Measurements from ENCODE around the gene ATP8A2.

The ATP8A2 gene

DNA sequence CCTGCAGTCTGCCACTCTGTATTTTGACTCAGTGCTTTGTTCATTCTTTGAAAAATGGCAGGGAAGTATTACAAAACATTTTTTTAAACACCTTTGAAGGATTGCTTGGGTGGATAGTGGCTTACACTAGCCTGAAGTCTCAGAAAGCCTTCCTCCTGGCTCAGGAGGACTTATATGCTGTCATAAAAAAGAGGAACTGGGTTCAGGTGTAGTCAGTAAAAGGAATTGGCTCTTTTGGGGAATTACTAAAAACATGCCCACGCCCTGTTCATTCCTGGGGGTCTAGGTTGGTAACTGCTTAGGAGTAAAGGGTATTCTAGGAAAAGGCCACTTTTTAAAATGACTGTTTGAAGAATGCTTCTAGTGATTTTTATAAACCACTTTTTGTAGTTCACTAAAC is 493.2 kb downstream of the ATP8A2 start:
- DNase-seq: no peak

DNA sequence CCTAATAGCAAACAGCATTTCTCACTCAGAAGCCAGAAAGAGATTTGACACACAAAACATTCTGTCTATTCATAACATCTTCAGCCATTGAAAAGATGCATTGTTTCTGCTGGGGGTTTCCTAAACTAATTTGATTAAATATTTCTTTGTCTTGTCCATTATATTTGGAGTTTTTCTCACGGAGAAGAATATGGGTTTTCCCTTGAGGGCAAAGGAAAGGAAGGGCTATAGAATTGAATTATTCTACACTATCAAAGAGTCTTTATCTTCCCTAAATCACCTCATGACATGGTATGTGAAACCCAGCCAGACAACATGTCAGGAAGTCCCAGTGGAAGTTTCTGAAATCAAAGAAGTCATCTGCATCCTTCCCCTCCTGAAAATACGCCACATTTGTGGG is 493.6 kb downstream of the ATP8A2 start:
- no peak for DNase-seq

DNA sequence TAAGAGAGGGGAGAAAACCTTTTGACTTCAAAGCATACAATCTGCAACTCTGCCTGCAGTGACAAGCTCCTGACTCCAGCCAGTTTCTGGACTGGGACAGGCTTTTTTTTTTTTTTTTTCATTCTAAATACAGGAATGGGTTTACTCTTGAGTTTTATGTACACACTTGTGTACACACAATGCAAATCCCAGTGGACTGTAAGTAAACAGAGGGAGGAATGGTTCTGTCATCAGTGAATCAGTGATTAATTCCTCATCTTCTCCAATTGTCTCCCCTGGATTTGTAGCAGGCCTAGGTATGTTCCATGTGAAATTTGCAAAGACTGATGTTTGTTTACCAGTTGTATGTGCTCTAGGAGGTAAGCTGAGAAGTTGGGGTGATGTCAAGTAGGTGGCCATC is 495.3 kb downstream of the ATP8A2 start:
- no peak for DNase-seq

DNA sequence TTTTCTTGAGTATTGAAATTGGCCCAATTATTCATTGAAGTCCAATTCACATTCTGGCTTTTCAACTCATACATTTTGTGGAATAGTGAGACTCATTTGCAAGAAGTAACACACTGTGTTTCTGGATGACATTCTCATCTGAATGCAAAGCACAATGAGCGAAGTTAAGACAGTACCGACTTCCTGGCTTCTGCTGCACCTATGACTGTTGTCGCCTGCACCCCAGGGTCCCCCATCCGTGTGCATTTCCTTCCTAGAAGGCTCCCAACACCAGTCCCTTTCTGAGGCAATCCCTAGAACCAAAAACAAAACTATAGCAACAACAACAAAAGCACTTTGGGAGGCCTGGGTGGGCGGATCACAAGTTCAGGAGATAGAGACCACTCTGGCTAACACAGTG is 496.7 kb downstream of the ATP8A2 start:
- DNase-seq: no peak

DNA sequence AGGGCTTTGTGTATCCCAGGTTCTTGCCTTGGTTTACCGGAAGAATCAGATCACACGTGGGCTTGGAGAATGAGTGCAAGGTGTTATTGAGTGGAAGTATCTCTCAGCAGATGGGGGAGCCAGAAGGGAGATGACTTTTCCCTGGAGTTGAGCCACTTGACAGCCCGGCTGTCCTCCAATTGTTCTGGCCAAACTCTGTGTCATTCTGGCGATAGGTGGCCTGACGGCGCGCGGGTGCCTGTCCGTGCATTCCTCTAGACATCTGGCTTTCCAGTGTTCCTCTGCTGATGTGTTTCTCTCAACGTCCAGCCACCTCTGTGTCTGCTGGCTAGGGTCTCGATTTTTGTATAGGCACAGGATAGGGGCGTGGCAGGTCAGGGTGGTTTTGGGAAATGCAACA is 498.2 kb downstream of the ATP8A2 start:
- DNase-seq: no peak

DNA sequence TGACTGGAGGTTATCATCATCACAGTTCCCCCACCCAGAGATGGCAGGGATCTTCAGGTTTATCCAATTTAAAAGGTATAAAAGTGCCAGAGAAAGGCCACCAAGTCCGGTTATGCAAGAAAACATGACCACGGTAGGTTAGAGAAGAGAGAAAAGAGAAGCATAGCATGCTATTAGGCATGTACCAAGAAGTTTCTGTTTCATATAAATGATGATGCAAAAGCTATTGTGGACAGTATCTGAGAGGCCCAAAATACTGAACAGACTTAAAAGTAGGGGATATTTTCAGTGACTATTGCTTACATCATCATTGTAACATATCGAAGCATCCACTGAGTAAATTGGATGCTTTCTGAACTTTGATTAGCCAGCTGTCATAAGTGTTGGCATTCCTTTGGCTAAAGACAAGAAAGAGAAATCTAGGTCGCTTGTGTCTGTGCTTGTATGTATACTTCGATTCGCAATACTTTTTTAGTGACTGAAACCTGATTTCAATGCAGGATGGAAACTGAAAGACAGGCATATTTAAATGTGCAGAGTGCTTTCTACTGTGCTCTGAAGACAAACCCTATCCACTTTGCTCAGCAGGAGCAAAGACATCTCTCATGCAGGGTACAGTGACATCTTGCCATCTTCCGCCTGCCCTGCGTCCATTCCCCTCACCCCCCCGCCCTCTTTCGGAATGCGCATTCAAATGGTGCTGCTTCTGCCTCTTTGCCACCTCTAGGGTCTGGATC is 499.8 kb downstream of the ATP8A2 start:
- no peak for DNase-seq

DNA sequence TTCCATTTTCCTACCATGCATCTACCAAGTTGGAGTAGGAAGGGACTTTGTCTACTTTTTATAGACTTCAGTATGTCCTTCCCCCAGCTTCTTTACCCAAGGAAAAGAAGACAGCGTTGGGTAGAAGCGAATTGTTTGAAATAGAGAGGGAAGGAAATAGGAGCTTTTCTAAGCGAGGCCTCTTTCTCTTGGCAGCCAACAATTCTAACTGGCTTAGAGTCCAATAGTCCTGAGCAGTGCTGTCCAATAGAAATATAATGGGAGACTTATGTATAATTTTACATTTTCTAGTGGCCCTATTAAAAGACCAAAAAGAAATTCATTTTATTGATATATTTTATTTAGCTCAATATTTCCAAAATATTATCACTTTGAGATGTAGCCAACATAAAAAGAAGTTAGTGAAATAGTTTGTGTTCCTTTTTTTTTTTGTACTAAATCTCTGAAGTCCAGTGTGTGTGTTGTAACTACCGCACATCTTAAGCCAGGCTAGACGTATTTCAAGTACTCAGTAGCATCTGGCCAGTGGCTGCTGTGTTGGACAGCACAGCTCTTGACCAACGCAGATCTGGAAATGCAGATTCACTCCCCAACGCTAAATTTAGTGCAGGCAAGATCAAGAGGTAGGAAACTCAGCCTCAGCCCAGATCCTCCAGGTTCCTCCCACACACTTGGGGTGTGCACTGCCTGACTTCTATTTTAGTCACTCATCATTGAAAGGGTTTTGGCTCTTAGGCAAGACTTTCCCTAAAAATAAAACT is 500.9 kb downstream of the ATP8A2 start:
- DNase-seq: no peak

DNA sequence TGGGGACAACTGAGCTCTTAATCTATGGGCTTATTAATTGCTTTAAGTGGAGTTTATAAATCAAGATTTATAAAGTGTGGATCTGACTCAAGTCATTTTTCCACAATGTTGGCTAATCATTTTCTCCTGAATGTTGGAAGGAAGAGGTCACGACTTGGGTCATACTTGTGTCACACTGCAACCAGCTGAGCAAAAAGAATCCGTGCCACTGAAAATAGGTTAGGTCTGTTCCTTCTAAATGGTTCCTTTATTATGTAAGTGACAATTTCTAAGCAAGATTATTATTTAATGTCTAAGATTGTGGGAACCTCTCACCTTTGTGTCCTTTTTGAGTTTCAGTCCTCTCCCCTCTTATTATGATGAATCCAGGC is 501.5 kb downstream of the ATP8A2 start:
- DNase-seq: no peak

DNA sequence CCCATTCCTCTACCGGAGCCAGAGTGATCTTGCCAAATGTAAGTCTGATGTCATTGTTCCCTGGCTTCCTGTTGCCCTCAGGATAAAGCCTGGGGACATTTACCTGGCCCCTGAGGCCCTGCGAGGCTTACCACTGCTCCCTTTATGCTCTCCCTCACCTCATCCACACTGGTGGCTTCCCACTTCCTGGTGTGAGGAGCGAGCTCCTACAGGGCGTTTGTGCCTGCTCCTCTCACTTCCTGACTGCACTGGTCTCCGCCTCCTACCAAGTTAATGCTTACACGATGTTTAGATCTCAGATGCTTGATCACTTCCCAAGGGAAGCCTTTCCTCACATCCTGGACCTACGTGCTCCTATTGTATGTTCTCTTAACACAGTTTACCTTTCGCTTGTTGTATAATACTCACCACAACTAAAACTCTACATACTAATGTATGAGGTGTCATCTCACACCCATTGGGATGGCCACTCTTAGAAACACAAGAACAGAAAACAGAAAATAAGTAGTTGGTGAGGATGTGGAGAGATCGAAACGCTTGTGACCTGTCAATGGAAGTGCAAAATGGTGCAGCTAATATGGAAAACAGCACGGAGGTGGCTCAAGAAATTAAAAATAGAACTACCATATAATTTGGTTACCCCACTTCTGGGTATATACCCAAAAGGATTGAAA is 502.4 kb downstream of the ATP8A2 start:
- DNase-seq: no peak

DNA sequence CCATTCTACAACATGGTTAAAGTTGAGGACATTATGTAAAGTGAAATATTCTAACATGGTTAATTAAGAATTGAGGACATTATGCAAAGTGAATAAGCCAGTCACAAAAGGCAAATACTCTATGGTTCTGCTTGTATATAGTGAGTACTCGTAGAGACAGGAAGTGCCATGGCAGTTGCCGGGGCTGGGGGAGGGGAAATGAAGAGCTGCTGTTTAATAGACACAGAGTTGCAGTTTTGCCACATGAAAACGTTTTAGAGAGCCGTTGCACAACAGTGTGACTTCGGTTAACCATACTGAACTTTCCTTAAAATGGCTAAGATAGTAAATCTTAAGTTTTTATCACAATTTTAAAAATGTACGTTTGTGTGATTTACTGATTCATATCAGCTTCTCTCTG is 503.1 kb downstream of the ATP8A2 start:
- peak; percentile 69 for DNase-seq

DNA sequence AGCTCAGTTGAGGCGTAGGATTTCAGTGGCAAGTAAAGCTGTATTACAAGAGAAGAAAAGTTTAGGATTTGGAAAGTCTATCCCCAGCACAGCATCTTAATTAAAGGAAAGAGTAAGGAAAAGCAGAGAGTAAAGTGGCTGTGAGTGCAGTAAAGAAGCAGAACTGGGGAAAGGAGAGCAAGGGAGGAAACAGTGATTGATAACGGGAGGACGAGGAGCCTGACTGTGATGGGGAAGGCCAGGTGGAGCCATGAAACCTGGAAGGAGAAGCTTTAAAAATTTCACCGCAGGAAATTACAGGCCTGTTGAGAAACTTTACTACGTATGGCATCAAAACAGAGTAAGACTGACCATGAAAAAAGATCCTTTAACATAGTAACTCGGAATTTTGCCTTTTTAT is 504.5 kb downstream of the ATP8A2 start:
- no peak for DNase-seq

DNA sequence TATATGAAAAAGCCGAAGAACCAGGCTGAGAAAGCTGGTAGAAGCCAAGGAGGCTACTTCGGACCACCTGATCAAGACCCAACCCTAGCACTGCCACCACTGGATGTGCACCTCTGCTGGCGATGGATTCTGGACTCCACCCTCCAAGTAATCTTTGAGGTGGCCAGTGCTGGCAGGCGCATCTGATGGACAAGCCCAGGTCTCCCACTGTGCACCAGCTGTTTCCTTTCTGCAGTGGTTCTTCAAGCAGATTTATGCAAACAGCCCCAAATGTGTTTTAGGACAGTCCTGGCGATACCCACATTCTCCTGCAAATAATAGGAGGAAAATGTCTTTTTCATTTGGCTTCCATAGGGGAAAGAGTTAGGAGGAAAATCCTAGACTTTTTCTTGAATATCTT is 507.7 kb downstream of the ATP8A2 start:
- DNase-seq: no peak

DNA sequence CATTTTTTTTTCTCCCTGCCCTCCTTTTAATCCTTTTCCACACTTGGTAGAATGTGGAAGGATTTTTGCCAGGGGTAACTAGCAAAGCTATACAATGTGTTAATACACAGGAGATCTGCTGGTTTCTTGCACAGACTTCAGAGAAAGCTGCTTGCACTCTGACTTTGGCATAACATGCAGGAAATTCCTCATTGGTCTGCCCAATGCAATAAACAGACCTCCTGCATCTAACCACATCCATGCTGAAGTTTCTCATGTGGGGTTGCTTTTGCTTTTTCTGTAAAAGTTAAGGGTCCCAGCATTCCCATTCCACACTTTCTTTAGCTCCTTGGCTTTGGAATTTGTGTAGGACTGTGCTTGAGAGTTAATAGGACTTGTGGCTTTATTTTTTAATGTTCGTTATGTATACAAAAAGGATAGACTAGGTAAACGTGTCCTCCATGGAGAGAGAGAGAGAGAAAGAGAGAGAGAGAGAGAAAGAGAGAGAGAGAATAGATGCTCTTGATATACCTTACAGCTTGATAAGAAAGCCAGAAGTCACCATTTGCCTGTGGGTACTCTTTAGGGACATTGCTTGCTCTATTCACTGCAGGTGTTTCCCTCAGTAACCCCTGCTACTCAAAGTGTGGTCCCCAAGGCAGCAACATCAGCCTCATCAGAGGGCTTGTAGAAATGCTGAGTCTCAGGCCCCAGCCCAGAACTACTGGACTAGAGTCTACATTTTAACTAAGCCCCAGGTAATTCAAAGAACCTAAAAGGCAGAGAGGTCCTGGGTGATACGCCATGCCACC is 509.6 kb downstream of the ATP8A2 start:
- DNase-seq: no peak

DNA sequence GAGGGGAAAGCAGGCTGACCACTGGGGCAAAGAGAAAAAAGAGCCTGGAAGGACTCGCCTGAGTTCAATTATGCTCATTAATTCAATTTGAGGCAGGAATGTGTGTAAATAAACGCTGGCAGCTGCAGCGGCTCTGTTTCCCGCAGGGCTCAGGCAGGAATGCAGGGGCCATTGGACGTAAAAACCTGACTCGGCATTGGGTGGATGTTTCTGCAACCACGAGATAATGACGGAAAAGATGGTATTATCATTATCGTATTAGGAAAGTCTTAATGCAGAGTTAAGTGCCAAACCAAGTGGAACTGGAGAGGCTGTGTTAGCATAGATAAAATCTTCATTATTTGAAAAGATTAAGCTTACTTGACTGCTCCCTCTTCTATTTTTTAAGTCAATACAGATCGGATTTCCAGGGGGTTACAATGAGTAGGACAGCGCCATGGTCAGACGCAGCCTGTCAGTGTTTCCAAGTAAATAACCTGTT is 510.2 kb downstream of the ATP8A2 start:
- DNase-seq: no peak

DNA sequence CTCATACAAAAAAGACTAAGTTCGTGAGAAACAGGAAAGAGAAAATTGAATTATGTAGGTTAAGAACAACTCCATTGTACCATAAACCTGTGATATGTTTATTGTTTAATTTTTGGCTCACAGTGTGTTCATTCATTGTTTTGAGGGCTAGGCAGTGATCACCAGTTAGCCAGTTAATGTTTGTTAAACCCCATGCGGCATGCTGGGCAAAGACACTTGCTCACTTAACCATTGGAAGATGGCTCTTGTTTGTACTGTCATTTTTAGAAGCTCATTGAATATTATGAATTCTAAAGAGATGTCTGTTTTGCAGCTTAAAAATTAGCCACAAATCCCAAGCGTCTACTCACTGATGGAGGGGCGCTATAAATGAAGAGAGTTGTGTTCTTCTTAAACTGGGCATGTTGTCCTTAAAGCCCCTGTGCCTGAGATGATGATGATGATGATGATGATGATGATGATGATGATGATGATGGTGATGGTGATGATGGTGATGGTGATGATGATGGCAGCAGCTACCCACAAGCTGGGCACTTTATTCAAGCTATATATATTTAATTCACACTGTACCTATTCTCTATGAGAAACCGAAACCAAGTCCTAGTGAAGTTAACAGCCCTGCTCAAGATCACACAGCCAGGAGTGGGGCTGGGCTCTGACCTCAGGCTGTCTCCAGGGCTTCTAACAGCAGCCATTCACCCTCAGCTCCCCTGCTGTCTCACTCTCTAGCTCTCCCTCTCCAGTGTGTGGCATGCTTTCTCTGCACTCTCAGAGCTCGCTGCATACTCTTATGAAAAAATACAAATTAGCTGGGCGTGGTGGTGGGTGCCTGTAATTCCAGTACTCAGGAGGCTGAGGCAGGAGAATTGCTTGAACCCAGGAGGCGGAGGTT is 510.9 kb downstream of the ATP8A2 start:
- no peak for DNase-seq

DNA sequence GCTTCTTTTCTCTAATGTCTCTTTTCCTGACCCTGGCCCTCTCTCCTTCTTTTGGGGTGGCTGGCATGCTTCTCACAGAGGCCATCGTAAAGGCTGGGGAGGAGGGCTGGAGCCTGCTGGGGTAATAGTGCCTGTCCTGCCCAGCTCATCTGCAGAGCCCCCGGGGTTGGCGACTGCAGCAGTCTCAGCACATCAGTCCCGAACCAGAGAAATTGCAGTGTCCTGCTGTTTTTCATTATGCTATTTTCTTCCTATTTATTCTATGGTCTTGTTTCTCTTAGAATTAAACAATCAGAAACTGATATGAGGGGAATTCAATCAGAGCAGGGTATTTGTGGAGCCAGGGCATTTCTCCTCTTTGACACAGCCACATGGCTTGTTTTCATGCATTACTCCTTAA is 513.6 kb downstream of the ATP8A2 start:
- DNase-seq: no peak

DNA sequence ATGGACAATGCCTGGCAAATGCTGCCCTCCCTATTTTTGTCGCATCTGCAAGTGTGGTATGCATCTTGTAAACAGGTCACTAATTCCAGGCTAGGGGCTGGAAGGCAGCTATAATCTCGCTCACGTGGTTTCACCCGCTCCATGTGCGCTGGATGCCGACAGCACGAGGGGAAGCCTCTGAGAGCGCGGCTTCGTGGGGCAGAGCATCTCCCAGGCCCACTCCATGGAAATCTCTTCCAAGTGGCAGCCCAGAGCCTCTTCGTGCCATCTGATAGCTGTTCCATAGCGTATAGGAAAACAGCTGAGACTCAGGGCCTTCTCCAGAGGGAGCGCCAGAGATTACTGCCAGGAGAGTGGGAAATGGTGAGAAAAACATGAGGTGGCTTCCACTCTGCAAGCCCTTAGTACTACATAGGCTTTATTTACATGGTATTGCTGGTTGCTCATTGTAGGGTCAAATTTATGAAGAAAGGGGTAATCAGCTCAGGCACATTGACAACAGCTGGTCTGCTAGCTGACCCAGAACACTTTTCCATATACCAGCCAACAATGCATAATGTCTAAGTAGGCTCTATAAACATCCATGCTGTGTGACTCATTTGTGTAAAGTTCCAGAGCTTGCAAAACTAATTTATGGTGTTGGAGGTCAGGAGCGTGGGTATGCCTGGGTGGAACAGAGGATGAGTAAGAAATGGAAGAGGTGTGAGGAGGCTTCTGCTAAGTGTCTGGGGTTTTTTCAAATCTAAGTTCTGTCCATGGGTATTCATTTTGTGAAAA is 514.9 kb downstream of the ATP8A2 start:
- no peak for DNase-seq

DNA sequence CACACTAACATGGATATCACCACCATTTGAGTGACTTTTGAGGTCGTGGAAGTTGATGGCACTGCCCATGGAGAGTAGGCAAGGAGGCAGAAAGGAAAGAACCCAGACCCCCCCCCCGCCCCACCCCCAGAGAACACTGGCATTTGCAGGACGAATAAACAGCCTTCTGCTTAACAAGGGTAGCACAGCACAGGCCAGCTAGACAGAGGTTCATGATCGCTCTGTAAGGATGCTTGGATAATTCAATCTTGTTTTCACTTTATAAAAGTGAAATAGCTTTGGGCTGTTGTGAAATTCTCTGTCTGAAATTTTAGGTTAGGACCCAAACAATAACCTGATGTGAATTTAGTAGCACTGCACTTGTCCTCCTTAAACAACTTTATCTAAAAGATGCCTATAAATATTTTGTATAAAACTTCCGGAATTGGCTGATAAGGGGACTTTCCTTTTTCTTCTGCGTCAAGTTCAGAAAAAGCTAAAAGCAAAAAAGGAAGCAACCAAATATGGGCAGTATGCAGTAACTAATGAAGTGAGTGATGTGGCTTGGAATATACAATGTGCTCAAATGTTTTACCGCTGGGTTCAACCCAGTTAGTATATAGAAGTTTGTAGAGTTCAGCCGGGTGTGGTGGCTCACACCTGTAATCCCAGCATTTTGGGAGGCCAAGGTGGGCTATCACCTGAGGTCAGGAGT is 516.3 kb downstream of the ATP8A2 start:
- peak; percentile 67 for DNase-seq

DNA sequence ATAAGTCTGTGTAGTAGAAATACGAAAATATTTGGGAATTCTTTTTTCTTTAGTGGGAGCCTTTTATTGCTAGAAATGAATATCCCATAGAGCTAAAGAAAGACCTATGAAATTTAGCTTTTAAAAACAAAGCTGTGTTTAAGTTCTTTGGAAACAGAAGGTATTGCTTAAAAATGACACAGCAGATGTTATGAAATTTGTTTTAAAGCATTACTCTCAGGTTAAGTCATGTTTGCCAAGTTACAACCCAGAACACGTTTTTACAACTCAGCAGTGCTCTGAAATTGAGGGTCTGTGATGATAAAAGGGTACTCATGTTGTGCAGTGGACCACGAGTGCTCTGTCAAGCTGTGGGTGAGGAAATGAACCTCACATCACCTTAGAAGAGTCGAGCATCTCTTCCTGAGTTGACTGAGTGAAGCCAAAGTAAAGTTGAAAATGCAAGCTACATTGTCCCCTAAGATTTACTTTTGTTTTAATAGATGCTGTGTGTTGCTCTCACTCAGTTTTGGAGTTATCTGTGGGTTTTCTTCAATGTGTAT is 519.0 kb downstream of the ATP8A2 start:
- DNase-seq: no peak

DNA sequence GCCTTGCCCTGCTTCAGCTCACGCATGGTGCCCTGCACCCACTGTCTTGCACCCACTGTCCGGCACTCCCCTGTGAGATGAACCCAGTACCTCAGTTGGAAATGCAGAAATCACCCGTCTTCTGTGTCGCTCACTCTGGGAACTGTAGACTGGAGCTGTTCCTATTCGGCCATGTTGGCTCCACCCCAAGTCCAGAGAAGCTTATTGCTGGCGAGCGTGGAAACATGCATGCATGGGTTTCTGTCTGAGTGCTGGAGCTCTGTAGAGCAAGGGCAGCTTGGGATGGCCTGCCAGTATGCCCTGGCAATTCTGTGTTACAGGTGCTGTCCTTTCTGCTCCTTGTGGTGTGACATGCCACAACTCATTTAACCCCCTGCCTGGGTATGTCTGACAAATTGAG is 527.2 kb downstream of the ATP8A2 start:
- no peak for DNase-seq
